ENCODE measurements around the gene WNT7A. TPM values are rescaled to one million over a fixed set of nuclear protein-coding genes. Genes with fewer than 3 reads are reported as not detected.

WNT7A gene
- total RNA-seq, 4 donors from 2014 or later = not detected

- no peaks in the 10 kb centered on the region for H3K27me3 ChIP-seq
- TF ChIP-seq CTCF (IDR thresholded peaks at IDR 0.05) = no peak
- no peak for TF ChIP-seq POLR2A (IDR thresholded peaks at IDR 0.05)
- H3K27ac ChIP-seq = no peak overlapping the region
- no peaks in the 10 kb centered on the region for H3K36me3 ChIP-seq
- no peaks in the 10 kb centered on the region for H3K4me1 ChIP-seq
- DNase-seq = no peak
- H3K9me3 ChIP-seq = peaks cover 0 to 3% (median 0%) of the 10 kb centered on the region in 4 donors
- no peak overlapping the region for H3K4me3 ChIP-seq
Observed at GRCh38 chr3:13831386-13831996, 48.4 kb downstream of the WNT7A start.

- Histone ChIP-seq H3K27me3 (no peaks in the 10 kb centered on the region), H3K36me3 (no peaks in the 10 kb centered on the region), H3K27ac (no peak overlapping the region), H3K4me3 (no peak overlapping the region), H3K4me1 (no peaks in the 10 kb centered on the region), H3K9me3 (peaks cover 0 to 3% (median 0%) of the 10 kb centered on the region in 4 donors)
- TF ChIP-seq CTCF (IDR thresholded peaks at IDR 0.05) (no peak), POLR2A (IDR thresholded peaks at IDR 0.05) (no peak)
- DNase-seq = no peak
Observed at GRCh38 chr3:13829311-13829710, 50.6 kb downstream of the WNT7A start.

- H3K27ac ChIP-seq = no peak overlapping the region
- H3K27me3 ChIP-seq = no peaks in the 10 kb centered on the region
- no peak for DNase-seq
- H3K4me1 ChIP-seq = no peaks in the 10 kb centered on the region
- TF ChIP-seq POLR2A (IDR thresholded peaks at IDR 0.05) (no peak), CTCF (IDR thresholded peaks at IDR 0.05) (no peak)
- H3K9me3 ChIP-seq = peaks cover 0 to 3% (median 0%) of the 10 kb centered on the region in 4 donors
- H3K4me3 ChIP-seq = no peak overlapping the region
- H3K36me3 ChIP-seq = no peaks in the 10 kb centered on the region
Observed at GRCh38 chr3:13828501-13829265, 51.2 kb downstream of the WNT7A start.

GRCh38 chr3:13827699-13828098 lies 52.2 kb downstream of the WNT7A start:
- H3K27me3 ChIP-seq = no peaks in the 10 kb centered on the region
- no peak for TF ChIP-seq CTCF (IDR thresholded peaks at IDR 0.05)
- no peak for TF ChIP-seq POLR2A (IDR thresholded peaks at IDR 0.05)
- no peak overlapping the region for H3K27ac ChIP-seq
- no peaks in the 10 kb centered on the region for H3K36me3 ChIP-seq
- H3K4me1 ChIP-seq = no peaks in the 10 kb centered on the region
- no peak for DNase-seq
- H3K9me3 ChIP-seq = peaks cover 0 to 3% (median 0%) of the 10 kb centered on the region in 4 donors
- H3K4me3 ChIP-seq = no peak overlapping the region

GRCh38 chr3:13827256-13827655 lies 52.6 kb downstream of the WNT7A start:
- TF ChIP-seq POLR2A (IDR thresholded peaks at IDR 0.05) (no peak), CTCF (IDR thresholded peaks at IDR 0.05) (no peak)
- no peaks in the 10 kb centered on the region for H3K4me1 ChIP-seq
- no peaks in the 10 kb centered on the region for H3K27me3 ChIP-seq
- no peak for DNase-seq
- no peaks in the 10 kb centered on the region for H3K36me3 ChIP-seq
- H3K27ac ChIP-seq = no peak overlapping the region
- peaks cover 0 to 3% (median 0%) of the 10 kb centered on the region in 4 donors for H3K9me3 ChIP-seq
- H3K4me3 ChIP-seq = no peak overlapping the region
